Liver (tissue), 3 donors: ENCODE results near the gene RNF215.

Experiments
- ATF3 ChIP-seq: IDR thresholded peaks from 2 replicates; pipeline ENCODE4 v1.6.1; 2016; ENCODE audit warnings: antibody characterized with exemption
- CTCF ChIP-seq: fragments of 150-350 bp; IDR thresholded peaks from 2 replicates; pipeline ENCODE4 v1.5.1; 2017; ENCODE audit warnings: improper control_type of control experiment, low read depth, low read length; ENCODE audit not compliant: missing input control
- FOXA1 ChIP-seq: IDR thresholded peaks from 2 replicates; pipeline ENCODE4 v1.6.1; 2016; ENCODE audit warnings: antibody characterized with exemption
- GABPA ChIP-seq, 2 donors: IDR thresholded peaks in 1 of 2; conservative IDR thresholded peaks in 1 of 2; 2 replicates each; pipeline ENCODE4 v1.6.1; 2016; ENCODE audit warnings: antibody characterized with exemption in 2 of 2, mild to moderate bottlenecking in 1 of 2, moderate library complexity in 1 of 2
- JUND ChIP-seq, 2 donors: IDR thresholded peaks; 2 replicates each; pipeline ENCODE4 v1.6.1; 2016; ENCODE audit warnings: antibody characterized with exemption in 2 of 2
- MAX ChIP-seq: IDR thresholded peaks from 2 replicates; pipeline ENCODE4 v1.6.1; 2016; ENCODE audit warnings: antibody characterized with exemption
- RAD21 ChIP-seq, 2 donors: IDR thresholded peaks; 2 replicates each; pipeline ENCODE4 v1.6.1; 2016; ENCODE audit warnings: antibody characterized with exemption in 2 of 2, mild to moderate bottlenecking in 2 of 2
- REST ChIP-seq: IDR thresholded peaks from 2 replicates; pipeline ENCODE4 v1.6.1; 2016; ENCODE audit warnings: antibody characterized with exemption, mild to moderate bottlenecking
- RXRA ChIP-seq, 2 donors: IDR thresholded peaks; 2 replicates each; pipeline ENCODE4 v1.6.1; 2017 to 2018; ENCODE audit warnings: antibody characterized with exemption in 2 of 2, mild to moderate bottlenecking in 1 of 2
- SP1 ChIP-seq: IDR thresholded peaks from 2 replicates; pipeline ENCODE4 v1.6.1; 2018; ENCODE audit warnings: antibody characterized with exemption, mild to moderate bottlenecking
- TAF1 ChIP-seq: conservative IDR thresholded peaks from 2 replicates; pipeline ENCODE4 v1.6.1; 2016; ENCODE audit warnings: antibody characterized with exemption, mild to moderate bottlenecking
- YY1 ChIP-seq: IDR thresholded peaks from 2 replicates; pipeline ENCODE4 v1.6.1; 2016; ENCODE audit warnings: antibody characterized with exemption, mild to moderate bottlenecking
- ZBTB33 ChIP-seq: IDR thresholded peaks from 2 replicates; pipeline ENCODE4 v1.6.1; 2016; ENCODE audit warnings: antibody characterized with exemption
- donor health status: healthy.
- donor health status: healthy.

GRCh38 chr22:30413745-30414524 lies 26.7 kb upstream of the RNF215 start:
- TF ChIP-seq YY1: no peak
- TF ChIP-seq CTCF: no peak
- TF ChIP-seq RAD21 (IDR thresholded peaks at IDR 0.05): no peak
- TF ChIP-seq MAX: no peak
- no peak for TF ChIP-seq REST
- no peak for TF ChIP-seq ZBTB33
- no peak for TF ChIP-seq ATF3
- no peak for TF ChIP-seq FOXA1
- no peak for TF ChIP-seq JUND (IDR thresholded peaks at IDR 0.05)
- TF ChIP-seq SP1: no peak
- TF ChIP-seq GABPA (IDR thresholded peaks at IDR 0.05 in 1 of 2, conservative IDR thresholded peaks at IDR 0.05 in 1 of 2): no peak
- TF ChIP-seq TAF1: no peak
- TF ChIP-seq RXRA (IDR thresholded peaks at IDR 0.05): no peak
